MM.1S (cell line): ENCODE data around the gene COL13A1.

Experiments used
- EZH2 ChIP-seq: fragments of 300-600 bp; sonication (generic); optimal IDR thresholded peaks from 2 replicates; pipeline ENCODE3; 2017; ENCODE audit warnings: low read depth, mild to moderate bottlenecking, antibody characterized with exemption, low read length, mixed read lengths
- EZH2phosphoT487 ChIP-seq: fragments of 300-600 bp; sonication (generic); IDR thresholded peaks from 2 replicates; pipeline ENCODE4 v1.6.1; 2018; ENCODE audit warnings: antibody characterized with exemption, low read length
- TF ChIP-seq, protein P1 (sequence below): fragments of 300-600 bp; sonication (generic); IDR thresholded peaks from 2 replicates; pipeline ENCODE4 v1.5.1; 2016; ENCODE audit warnings: antibody characterized with exemption, low read length, mixed read lengths

DNA sequence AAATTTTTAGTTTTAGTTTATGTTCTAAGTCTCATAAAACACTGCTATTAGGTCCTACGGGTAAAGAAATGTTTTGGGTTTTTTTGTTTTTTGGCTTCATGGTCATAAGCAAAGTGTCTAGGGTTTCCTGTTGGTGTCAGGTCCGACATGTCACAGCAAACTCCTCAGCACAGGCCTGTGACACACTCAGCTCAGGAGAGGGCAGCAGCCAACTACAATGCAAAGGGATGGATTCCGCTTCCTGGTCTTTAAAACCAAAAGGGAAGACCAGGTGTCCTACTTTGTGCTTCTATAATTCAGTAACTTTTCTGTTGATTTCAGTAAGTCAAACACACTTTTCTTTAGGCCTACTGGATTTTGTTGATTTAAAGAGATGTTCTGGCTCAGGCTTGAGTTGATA, 167.1 kb downstream of the COL13A1 start:
- TF ChIP-seq, protein P1, sequence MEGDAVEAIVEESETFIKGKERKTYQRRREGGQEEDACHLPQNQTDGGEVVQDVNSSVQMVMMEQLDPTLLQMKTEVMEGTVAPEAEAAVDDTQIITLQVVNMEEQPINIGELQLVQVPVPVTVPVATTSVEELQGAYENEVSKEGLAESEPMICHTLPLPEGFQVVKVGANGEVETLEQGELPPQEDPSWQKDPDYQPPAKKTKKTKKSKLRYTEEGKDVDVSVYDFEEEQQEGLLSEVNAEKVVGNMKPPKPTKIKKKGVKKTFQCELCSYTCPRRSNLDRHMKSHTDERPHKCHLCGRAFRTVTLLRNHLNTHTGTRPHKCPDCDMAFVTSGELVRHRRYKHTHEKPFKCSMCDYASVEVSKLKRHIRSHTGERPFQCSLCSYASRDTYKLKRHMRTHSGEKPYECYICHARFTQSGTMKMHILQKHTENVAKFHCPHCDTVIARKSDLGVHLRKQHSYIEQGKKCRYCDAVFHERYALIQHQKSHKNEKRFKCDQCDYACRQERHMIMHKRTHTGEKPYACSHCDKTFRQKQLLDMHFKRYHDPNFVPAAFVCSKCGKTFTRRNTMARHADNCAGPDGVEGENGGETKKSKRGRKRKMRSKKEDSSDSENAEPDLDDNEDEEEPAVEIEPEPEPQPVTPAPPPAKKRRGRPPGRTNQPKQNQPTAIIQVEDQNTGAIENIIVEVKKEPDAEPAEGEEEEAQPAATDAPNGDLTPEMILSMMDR, result no peak
- TF ChIP-seq EZH2 (no peak), EZH2phosphoT487 (no peak)
